NCI-H226 (cell line): ENCODE measurements around the gene GRAMD1B.
"Not testable (repeated sequence)": the region's sequence is repeated elsewhere in the genome, so short reads cannot be mapped to it uniquely, and the experiment has no call there.

Source experiments
- DNase-seq: peaks from one replicate; pipeline ENCODE4 v3.0.0-alpha.2; 2015

The GRAMD1B gene

DNA sequence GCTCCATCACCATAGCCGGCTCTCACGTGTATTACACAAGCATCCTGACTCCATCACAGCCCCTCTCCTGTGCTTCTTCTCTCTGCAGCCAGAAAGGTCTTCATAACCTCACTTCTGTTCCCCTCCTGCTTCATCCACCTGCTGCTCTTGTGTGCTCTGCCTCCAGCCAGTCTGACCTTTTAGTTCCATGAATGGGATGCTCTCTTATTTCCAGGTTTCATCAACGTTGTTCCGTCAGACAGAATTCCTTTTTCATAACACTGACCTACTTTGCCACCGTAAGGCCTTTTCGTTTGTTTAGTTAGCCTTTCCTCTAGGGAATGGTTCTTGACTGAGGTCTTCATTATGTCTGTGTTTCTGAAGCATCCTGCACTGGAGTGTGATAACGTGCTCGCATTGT is 18.8 kb downstream of the GRAMD1B start:
- DNase-seq = no peak

DNA sequence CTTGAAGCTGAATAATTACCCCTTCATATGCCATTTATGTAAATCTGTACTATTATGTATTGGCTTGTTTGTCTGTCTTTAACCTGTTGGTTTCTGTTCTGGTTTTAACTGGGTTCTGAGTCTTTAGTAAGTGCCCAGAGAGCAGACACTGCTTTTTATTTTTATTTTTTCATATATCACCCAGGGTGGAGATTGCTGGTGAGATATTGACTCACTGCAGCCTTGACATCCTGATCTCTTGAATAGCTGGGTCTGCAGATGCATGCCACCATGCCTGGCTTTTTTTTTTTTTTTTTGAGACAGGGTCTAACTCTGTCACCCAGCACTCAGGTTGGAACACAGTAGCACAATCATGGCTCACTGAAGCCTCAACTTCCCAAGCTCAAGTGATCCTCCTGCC is 19.4 kb downstream of the GRAMD1B start:
- no peak for DNase-seq

DNA sequence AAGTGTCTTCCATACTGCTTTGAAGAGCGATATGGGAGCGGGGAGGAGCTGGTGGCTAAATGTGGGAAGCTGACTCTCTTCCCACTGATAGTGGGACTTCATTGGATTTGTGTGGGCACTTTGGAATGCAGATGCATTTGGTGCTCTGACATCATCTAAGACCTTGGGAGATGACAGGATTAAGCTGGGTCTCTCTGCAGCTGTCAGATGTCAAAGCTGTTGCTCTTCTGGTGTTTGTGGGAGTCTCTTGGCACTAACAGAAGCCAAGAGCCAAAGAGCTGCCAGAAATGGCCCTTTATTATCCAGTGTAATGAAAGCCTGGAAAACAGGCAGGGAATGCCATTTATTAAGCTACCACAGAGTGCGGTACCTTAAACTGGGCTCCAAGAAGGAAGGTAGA is 20.6 kb downstream of the GRAMD1B start:
- DNase-seq = no peak

DNA sequence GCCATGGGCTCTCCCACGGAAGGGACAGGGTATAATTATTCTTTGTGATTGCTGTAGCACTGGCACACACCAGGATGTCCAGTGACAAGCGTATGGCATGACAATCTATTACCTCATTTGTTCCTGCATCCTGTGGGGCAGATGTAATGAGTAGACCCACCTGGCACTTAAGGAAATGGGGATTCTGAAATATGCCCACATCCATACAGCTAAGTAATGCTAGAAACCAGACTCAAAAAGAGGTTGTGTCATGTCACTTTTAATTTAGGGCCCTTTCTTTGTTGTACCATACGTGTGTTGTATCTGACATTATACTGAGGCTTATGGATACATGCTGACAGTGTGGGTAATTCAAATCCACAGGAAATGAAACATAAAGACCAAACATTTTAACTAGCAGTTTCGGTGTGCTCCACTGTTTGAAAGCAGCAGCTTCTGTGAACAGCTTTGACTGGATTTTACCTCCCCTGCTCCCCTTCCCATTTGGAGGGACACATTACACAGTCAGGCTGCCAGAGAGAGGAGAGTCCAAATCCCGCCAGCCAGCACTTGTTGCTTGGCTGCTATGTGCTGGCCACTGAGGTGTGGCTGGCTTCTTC is 21.2 kb downstream of the GRAMD1B start:
- no peak for DNase-seq

DNA sequence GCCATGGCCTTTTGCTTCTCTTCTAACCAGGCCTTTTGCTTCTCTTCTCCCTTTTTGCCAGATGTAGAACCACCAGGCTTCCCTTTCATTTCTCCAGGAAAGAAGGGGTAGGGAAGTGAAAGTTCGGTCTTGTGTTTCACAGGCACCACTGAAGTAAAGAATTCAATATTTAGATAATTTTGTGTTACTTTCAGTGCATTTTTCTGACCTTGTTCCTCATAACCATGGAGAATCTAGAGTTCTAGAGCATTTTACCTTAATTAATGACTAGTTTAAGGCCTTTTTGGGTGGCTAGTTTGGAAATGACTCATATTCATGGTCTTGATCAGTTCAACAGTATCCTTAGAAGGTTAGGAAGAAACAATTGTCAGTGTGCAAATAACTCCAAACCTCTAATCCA is 22.7 kb downstream of the GRAMD1B start:
- DNase-seq = no peak

- no peak for DNase-seq
These were observed 24.1 kb downstream of the GRAMD1B start for GRCh38 chr11:123454060-123454651.

DNA sequence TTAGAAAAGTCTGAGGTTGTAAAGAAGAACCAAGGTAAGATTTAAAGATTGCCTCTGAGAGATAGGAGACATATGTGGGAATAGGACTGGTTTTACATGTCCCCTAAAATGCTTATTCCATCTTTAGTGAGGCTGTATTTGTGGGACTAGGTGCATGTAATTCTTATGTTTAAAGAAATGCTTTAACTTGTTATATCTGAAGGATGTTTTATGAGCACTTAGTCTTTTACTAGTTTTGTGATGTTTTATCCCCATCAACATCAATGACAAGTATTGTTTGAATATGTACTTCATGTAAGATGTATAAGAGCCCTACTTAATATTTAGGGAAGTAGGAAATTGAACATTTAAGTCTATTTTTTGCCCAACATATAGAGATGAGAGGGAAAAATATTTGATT is 24.7 kb downstream of the GRAMD1B start:
- no peak for DNase-seq

DNA sequence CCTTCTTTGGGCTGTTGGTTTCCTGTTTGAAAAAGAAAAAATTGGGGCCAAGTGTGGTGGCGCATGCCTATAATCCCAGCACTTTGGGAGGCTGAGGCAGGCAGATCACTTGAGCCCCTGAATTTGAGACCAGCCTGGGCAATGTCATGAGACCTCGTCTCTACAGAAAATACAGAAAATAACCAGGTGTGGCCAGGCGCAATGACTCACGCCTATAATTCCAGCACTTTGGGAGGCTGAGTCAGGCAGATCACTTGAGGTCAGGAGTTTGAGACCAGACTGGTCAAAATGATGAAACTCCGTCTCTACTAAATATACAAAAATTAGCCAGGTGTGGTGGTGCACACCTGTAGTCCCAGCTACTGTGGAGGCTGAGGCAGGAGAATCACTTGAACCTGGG is 26.4 kb downstream of the GRAMD1B start:
- DNase-seq = not testable (repeated sequence)

DNA sequence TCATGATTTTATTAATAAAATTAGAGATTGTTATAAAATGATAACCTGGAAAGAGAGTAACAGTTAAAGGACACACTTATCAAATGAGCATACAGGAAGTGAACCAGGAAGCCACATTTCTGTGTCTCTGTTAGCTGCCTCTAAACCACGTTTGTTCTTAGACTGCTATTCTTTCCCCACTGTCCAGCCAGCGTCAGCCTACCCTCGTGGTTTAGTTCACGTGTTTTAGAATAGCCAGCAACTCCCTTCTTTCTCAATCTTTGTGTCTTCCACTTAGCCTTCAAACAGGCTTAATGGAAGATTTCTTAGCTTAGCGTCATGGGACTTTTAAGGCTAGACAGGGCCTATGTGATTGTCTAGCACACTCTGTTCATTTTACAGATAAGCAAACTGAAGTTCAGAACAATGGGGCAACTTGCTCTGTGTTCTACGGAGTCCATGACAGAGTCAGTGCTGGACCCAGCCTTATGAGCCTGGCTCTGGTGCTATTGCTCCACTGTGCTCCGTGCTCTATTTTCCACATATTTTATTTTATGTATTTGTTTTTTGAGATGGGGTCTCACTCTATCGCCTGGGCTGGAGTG is 27.2 kb downstream of the GRAMD1B start:
- DNase-seq = no peak

DNA sequence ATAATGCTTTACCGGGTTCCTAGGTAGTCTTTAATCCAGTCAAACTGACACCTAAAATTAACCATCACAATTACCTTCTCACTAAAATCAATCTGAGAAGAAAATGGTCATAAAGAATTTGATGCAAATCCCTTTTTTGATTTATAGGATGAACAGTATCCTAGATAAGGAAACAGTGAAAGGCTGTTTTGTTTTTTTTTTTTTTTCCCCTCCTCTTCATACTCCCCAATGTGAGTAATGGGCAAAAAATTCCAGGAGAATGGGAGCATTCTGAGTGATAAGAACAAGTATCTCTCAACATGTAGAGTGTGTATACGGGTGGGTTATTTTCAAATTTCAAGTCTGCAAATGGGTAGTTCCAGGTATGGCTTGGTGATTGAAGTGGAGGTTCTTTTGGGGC is 28.4 kb downstream of the GRAMD1B start:
- DNase-seq = peak; percentile 41

- no peak for DNase-seq
These were observed 30.1 kb downstream of the GRAMD1B start for GRCh38 chr11:123460012-123460700.

- DNase-seq = no peak
These were observed 31.1 kb downstream of the GRAMD1B start for GRCh38 chr11:123461164-123461563.

DNA sequence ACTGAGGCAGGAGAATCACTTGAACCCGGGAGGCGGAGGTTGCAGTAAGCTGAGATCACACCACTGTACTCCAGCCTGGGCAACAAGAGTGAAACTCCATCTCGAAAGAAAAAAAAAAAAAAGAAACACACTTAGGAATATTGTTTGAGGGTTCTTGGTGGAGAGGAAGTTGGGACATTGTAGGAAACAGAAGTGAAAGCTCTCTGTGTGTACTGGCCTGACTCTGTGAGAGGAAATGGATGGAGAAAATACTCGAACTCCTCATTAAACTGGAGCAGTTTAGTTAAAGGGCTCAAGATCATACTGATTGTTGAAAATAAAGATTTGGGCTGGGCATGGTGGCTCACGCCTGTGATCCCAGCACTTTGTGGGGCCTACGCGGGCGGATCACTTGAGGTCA is 35.6 kb downstream of the GRAMD1B start:
- not testable (repeated sequence) for DNase-seq

DNA sequence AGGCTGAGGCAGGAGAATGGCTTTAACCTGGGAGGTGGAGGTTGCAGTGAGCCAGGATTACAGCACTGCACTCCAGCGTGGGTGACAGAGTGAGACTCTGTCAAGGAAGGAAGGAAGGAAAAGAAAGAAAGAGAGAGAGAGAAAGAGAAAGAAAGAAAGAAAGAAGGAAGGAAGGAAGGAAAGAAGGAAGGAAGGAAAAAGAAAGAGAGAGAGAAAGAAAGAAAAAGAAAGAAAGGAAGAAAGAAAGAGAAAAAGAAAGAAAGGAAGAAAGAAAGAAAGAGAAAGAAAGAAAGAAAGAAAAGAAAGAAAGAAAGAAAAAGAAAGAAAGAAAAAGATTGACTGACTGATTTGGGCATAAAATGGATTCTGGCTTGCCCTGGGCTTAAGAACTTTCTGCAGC is 36.1 kb downstream of the GRAMD1B start:
- not testable (repeated sequence) for DNase-seq

GRCh38 chr11:123469089-123469488 is 39.0 kb downstream of the GRAMD1B start:
- DNase-seq = no peak

- no peak for DNase-seq
These were observed 39.5 kb downstream of the GRAMD1B start for GRCh38 chr11:123469586-123469985.

GRCh38 chr11:123470842-123471241 is 40.8 kb downstream of the GRAMD1B start:
- no peak for DNase-seq

DNA sequence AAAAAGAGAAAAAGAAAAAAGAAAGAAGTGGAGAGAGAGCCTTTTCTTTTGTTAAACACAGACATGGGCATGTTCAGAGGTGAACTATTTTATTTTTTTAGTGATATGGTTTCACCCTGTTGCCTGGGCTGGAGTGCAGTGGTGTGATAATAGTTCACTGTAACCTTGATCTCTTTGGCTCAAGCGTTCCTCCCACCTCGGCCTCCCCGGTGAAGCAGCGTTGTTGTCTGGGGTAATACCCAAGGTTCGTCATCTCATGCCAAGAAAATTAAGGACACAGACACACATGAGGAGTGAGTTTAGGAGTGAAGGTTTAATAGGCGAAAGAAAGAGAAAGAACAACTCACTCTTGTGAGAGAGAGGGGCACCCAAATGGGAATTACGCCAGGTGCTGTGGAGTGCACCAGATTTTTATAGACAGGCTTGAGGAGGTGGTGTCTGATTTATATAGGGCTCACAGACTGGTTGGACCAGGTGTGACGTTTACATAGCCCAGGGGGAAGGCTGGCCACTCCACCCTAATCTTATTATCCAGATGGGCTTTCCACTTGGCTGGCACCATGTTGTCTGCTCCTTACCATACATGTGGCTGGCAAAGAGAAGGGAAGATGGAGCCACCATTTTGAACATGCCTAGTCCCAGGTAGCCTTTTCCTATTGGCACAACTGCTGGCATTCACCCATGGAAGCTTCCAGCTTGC is 42.3 kb downstream of the GRAMD1B start:
- no peak for DNase-seq

- peak; percentile 64 for DNase-seq
These were observed 44.0 kb downstream of the GRAMD1B start for GRCh38 chr11:123473941-123474677.

DNA sequence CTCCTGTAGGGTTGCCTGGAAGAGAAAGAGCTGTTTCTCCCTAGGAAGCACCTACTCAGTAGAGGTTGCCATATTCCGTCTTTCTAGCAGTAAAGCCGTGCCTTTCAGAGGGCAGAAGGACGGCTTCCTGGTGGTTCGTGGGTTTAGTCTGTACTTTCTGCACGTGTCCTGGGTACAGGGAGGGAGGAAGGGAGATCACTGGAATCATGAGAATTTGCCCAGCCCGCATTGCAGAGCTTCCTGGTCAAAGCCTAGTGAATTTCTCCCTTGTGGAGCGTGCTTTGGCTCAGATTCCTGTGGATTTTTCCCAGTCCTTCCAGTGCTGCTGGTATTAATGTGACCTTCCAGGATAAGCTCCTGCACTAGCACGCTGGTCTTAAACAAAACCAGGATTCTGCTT is 44.9 kb downstream of the GRAMD1B start:
- DNase-seq = no peak

GRCh38 chr11:123475469-123475868 is 45.4 kb downstream of the GRAMD1B start:
- no peak for DNase-seq

- DNase-seq = no peak
These were observed 47.3 kb downstream of the GRAMD1B start for GRCh38 chr11:123477205-123477907.
